Measurements from ENCODE around the gene GOLGA6A. TPM values are rescaled to one million over a fixed set of nuclear protein-coding genes. Genes with fewer than 3 reads are reported as not detected.

The GOLGA6A gene
- total RNA-seq, 1 experiment from 2014 or later, result 6.0 TPM

DNA sequence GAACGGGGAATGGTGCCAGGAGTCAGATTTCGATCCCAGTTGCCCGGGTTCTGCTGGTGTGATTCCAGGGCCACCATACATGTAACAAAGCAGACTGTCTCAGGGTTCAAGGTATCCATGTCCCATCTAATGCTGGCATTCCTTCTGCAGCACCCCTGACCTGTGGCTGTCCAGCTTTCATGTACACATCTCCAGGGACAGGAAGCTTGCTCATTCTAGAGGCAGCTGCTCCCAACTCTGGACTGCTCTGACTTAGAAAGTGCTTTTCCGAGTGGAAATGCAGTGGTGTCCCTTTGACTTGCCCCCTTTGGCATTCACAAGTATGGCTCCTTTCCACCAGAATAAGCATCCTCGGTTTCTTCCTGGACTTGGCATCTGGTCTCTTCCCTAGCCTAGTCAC is 56.9 kb downstream of the GOLGA6A start:
- ChIA-PET CTCF (interaction anchor here (1.2 to 6.8 kb wide), 4 partner anchors 12 to 286 kb away, joined by 3 to 43 read pairs (median 4); no protein-coding TSS in a partner anchor), POLR2A (no interaction called here)
- no peak for ATAC-seq
- Mint-ChIP-seq H3K27me3 (ENCODE audit: low read depth) (no peaks in the 10 kb centered on the region), H3K4me1 (no peaks in the 10 kb centered on the region), H3K9me3 (no peaks in the 10 kb centered on the region), H3K4me3 (no peak overlapping the region), H3K36me3 (peaks cover 22% of the 10 kb centered on the region), H3K27ac (no peak overlapping the region)
- TF ChIP-seq ELF4 (CRISPR knock-in tag; IDR thresholded peaks at IDR 0.05; ENCODE audit: low read depth) (no peak), SMAD4 (CRISPR knock-in tag; IDR thresholded peaks at IDR 0.05) (no peak), ZNF263 (CRISPR knock-in tag; IDR thresholded peaks at IDR 0.05; ENCODE audit: low read depth) (no peak), NR2C2 (CRISPR knock-in tag; IDR thresholded peaks at IDR 0.05) (no peak), TEAD4 (CRISPR knock-in tag; IDR thresholded peaks at IDR 0.05) (no peak), GABPB1 (CRISPR knock-in tag; IDR thresholded peaks at IDR 0.05) (no peak)
- TF ChIP-seq, protein P1, sequence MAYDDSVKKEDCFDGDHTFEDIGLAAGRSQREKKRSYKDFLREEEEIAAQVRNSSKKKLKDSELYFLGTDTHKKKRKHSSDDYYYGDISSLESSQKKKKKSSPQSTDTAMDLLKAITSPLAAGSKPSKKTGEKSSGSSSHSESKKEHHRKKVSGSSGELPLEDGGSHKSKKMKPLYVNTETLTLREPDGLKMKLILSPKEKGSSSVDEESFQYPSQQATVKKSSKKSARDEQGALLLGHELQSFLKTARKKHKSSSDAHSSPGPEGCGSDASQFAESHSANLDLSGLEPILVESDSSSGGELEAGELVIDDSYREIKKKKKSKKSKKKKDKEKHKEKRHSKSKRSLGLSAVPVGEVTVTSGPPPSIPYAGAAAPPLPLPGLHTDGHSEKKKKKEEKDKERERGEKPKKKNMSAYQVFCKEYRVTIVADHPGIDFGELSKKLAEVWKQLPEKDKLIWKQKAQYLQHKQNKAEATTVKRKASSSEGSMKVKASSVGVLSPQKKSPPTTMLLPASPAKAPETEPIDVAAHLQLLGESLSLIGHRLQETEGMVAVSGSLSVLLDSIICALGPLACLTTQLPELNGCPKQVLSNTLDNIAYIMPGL (CRISPR knock-in tag; IDR thresholded peaks at IDR 0.05), result no peak
- TF ChIP-seq, protein P2, sequence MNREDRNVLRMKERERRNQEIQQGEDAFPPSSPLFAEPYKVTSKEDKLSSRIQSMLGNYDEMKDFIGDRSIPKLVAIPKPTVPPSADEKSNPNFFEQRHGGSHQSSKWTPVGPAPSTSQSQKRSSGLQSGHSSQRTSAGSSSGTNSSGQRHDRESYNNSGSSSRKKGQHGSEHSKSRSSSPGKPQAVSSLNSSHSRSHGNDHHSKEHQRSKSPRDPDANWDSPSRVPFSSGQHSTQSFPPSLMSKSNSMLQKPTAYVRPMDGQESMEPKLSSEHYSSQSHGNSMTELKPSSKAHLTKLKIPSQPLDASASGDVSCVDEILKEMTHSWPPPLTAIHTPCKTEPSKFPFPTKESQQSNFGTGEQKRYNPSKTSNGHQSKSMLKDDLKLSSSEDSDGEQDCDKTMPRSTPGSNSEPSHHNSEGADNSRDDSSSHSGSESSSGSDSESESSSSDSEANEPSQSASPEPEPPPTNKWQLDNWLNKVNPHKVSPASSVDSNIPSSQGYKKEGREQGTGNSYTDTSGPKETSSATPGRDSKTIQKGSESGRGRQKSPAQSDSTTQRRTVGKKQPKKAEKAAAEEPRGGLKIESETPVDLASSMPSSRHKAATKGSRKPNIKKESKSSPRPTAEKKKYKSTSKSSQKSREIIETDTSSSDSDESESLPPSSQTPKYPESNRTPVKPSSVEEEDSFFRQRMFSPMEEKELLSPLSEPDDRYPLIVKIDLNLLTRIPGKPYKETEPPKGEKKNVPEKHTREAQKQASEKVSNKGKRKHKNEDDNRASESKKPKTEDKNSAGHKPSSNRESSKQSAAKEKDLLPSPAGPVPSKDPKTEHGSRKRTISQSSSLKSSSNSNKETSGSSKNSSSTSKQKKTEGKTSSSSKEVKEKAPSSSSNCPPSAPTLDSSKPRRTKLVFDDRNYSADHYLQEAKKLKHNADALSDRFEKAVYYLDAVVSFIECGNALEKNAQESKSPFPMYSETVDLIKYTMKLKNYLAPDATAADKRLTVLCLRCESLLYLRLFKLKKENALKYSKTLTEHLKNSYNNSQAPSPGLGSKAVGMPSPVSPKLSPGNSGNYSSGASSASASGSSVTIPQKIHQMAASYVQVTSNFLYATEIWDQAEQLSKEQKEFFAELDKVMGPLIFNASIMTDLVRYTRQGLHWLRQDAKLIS (CRISPR knock-in tag; IDR thresholded peaks at IDR 0.05; ENCODE audit: borderline replicate concordance), result no peak
- TF ChIP-seq, protein P3, sequence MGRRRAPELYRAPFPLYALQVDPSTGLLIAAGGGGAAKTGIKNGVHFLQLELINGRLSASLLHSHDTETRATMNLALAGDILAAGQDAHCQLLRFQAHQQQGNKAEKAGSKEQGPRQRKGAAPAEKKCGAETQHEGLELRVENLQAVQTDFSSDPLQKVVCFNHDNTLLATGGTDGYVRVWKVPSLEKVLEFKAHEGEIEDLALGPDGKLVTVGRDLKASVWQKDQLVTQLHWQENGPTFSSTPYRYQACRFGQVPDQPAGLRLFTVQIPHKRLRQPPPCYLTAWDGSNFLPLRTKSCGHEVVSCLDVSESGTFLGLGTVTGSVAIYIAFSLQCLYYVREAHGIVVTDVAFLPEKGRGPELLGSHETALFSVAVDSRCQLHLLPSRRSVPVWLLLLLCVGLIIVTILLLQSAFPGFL (CRISPR knock-in tag; IDR thresholded peaks at IDR 0.05; ENCODE audit: borderline replicate concordance), result no peak
- no peak for DNase-seq (ENCODE audit: low spot score)

DNA sequence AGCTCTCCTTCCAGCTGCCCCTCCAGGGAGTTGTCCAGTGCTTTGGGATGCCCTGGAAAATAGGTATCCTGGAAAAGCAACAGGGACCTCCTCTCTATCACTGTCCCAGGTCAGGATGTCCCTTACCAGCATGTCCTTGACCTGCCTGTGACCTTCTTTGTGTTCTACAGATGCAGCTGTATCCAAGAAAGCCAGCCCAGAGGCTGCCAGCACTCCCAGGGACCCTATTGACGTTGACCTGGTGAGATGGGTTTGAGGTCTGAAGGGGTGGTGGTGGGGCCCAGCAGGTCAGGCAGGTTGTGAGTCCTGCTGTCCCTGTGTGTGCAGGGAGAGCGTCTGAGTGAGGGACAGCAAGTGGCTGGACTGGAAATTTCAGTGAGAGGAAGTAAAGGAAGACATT is 57.7 kb downstream of the GOLGA6A start:
- DNase-seq (ENCODE audit: low spot score) (no peak), ATAC-seq (no peak)
- Mint-ChIP-seq H3K4me3 (no peak overlapping the region), H3K36me3 (peaks cover 22% of the 10 kb centered on the region), H3K4me1 (no peaks in the 10 kb centered on the region), H3K9me3 (no peaks in the 10 kb centered on the region), H3K27ac (no peak overlapping the region), H3K27me3 (ENCODE audit: low read depth) (no peaks in the 10 kb centered on the region)
- POLR2A ChIA-PET, result no interaction called here
- CTCF ChIA-PET, result interaction anchor here (1.6 to 6.8 kb wide), 2 partner anchors 13 to 287 kb away, joined by 4 to 43 read pairs; no protein-coding TSS in a partner anchor
- TF ChIP-seq EMX1 (CRISPR knock-in tag; IDR thresholded peaks at IDR 0.05), result no peak
- TF ChIP-seq, protein P4, sequence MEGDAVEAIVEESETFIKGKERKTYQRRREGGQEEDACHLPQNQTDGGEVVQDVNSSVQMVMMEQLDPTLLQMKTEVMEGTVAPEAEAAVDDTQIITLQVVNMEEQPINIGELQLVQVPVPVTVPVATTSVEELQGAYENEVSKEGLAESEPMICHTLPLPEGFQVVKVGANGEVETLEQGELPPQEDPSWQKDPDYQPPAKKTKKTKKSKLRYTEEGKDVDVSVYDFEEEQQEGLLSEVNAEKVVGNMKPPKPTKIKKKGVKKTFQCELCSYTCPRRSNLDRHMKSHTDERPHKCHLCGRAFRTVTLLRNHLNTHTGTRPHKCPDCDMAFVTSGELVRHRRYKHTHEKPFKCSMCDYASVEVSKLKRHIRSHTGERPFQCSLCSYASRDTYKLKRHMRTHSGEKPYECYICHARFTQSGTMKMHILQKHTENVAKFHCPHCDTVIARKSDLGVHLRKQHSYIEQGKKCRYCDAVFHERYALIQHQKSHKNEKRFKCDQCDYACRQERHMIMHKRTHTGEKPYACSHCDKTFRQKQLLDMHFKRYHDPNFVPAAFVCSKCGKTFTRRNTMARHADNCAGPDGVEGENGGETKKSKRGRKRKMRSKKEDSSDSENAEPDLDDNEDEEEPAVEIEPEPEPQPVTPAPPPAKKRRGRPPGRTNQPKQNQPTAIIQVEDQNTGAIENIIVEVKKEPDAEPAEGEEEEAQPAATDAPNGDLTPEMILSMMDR (IDR thresholded peaks at IDR 0.05), result no peak
- no peak for TF ChIP-seq NFATC4 (CRISPR knock-in tag; IDR thresholded peaks at IDR 0.05)
- no peak for TF ChIP-seq RELA (CRISPR knock-in tag; IDR thresholded peaks at IDR 0.05; ENCODE audit: borderline replicate concordance)
- TF ChIP-seq, protein P5, sequence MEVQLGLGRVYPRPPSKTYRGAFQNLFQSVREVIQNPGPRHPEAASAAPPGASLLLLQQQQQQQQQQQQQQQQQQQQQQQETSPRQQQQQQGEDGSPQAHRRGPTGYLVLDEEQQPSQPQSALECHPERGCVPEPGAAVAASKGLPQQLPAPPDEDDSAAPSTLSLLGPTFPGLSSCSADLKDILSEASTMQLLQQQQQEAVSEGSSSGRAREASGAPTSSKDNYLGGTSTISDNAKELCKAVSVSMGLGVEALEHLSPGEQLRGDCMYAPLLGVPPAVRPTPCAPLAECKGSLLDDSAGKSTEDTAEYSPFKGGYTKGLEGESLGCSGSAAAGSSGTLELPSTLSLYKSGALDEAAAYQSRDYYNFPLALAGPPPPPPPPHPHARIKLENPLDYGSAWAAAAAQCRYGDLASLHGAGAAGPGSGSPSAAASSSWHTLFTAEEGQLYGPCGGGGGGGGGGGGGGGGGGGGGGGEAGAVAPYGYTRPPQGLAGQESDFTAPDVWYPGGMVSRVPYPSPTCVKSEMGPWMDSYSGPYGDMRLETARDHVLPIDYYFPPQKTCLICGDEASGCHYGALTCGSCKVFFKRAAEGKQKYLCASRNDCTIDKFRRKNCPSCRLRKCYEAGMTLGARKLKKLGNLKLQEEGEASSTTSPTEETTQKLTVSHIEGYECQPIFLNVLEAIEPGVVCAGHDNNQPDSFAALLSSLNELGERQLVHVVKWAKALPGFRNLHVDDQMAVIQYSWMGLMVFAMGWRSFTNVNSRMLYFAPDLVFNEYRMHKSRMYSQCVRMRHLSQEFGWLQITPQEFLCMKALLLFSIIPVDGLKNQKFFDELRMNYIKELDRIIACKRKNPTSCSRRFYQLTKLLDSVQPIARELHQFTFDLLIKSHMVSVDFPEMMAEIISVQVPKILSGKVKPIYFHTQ (CRISPR knock-in tag; IDR thresholded peaks at IDR 0.05), result no peak
